Subcutaneous abdominal adipose tissue (tissue), 5 donors: ENCODE data around the gene RTBDN.

ENCODE experiments used
- H3K27ac ChIP-seq: one replicate; pipeline ENCODE4 v1.7.0; 2013; ENCODE audit warnings: low read depth, mild to moderate bottlenecking, inconsistent platforms, low read length, moderate library complexity
- H3K27me3 ChIP-seq, 5 donors: one replicate each; pipeline ENCODE4 v1.7.0; 2013; ENCODE audit warnings: low read length in 5 of 5, inconsistent platforms in 1 of 5; ENCODE audit not compliant: control insufficient read depth in 5 of 5, insufficient read depth in 4 of 5
- H3K36me3 ChIP-seq, 5 donors: one replicate each; pipeline ENCODE4 v1.7.0; 2013; ENCODE audit warnings: low read length in 5 of 5; ENCODE audit not compliant: control insufficient read depth in 5 of 5, insufficient read depth in 5 of 5
- H3K4me1 ChIP-seq, 5 donors: one replicate each; pipeline ENCODE4 v1.7.0; 2013; ENCODE audit warnings: low read length in 5 of 5, mild to moderate bottlenecking in 3 of 5, moderate library complexity in 1 of 5; ENCODE audit not compliant: control insufficient read depth in 5 of 5, insufficient read depth in 5 of 5
- H3K4me3 ChIP-seq, 5 donors: one replicate each; pipeline ENCODE4 v1.7.0; 2013; ENCODE audit warnings: low read length in 5 of 5, low read depth in 1 of 5
- H3K9ac ChIP-seq, 5 donors: one replicate each; pipeline ENCODE4 v1.7.0; 2013; ENCODE audit warnings: low read length in 5 of 5, mild to moderate bottlenecking in 4 of 5, moderate library complexity in 3 of 5
- H3K9me3 ChIP-seq, 5 donors: one replicate each; pipeline ENCODE4 v1.7.0; 2013; ENCODE audit warnings: low read length in 5 of 5; ENCODE audit not compliant: control insufficient read depth in 5 of 5
- donor health status: healthy.
- donor health status: healthy.
- donor health status: healthy.
- donor health status: healthy.
- donor health status: healthy.

Gene RTBDN

DNA sequence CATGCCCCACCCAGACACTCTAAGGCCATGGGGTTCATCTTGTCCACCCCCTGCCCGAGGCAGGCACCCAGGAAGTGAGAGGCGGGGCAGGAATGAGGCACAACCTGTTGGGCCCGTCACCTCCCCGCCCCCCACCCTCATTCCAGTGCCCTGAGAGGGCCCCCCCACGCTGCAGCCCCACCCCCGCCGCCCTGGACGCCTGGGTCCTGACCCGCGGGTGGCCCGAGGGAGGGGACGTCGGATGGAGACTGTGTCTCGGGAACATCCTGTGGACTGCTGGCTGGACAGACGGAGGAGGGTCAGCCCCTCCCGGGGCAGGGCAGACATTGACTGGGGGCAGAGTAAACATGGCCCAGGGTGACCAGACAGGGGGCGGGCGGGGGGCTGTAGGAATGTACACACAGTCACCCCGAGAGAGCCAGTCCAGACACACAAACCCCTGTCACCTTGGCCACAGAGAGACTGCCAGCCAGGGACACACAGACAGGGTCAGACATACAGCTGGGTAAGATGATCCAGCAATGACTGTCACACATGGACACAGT is 50.5 kb downstream of the RTBDN start:
- H3K4me1 ChIP-seq: peaks cover 22 to 84% (median 64%) of the 10 kb centered on the region in 5 donors
- no peaks in the 10 kb centered on the region for H3K36me3 ChIP-seq
- H3K27ac ChIP-seq: peak overlapping the region; percentile 100
- H3K4me3 ChIP-seq: peak overlapping the region in 3 of 5 donors; percentile 32 to 59 (median 54)
- H3K9me3 ChIP-seq: no peaks in the 10 kb centered on the region
- H3K27me3 ChIP-seq: no peaks in the 10 kb centered on the region
- H3K9ac ChIP-seq: peak overlapping the region; percentile 47 to 85 (median 64)

DNA sequence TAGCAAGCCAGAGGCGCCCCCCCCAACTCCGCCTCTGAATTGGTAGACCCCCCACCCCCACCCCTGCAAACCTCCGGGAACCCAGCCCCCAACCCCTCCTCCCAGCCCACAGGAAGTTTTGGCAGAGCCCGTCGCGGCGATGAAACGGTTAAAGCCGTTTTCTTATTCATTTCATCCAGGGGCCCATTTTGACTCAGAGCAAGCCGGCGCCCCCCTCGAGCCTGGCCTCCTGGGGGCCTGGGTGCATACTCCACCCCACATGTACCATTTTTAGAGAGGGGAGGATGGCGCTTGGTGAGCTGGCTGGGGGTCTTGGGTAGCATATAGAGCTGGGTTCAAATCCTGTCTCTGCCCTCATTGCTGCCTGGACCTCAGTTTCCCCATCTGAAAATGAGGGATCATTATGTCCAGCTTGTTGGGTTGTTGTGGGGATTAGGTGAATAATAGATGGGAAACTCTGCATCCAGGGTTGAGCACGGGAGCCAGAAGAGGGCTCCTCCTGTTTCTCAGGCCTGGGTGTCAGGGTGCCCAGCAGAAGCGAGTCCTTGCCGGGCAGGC is 51.0 kb downstream of the RTBDN start:
- Histone ChIP-seq H3K27ac (peak overlapping the region; percentile 100), H3K9ac (peak overlapping the region; percentile 47 to 85 (median 64)), H3K27me3 (no peaks in the 10 kb centered on the region), H3K4me1 (peaks cover 19 to 84% (median 64%) of the 10 kb centered on the region in 5 donors), H3K9me3 (no peaks in the 10 kb centered on the region), H3K36me3 (no peaks in the 10 kb centered on the region), H3K4me3 (peak overlapping the region in 3 of 5 donors; percentile 32 to 70 (median 62))

DNA sequence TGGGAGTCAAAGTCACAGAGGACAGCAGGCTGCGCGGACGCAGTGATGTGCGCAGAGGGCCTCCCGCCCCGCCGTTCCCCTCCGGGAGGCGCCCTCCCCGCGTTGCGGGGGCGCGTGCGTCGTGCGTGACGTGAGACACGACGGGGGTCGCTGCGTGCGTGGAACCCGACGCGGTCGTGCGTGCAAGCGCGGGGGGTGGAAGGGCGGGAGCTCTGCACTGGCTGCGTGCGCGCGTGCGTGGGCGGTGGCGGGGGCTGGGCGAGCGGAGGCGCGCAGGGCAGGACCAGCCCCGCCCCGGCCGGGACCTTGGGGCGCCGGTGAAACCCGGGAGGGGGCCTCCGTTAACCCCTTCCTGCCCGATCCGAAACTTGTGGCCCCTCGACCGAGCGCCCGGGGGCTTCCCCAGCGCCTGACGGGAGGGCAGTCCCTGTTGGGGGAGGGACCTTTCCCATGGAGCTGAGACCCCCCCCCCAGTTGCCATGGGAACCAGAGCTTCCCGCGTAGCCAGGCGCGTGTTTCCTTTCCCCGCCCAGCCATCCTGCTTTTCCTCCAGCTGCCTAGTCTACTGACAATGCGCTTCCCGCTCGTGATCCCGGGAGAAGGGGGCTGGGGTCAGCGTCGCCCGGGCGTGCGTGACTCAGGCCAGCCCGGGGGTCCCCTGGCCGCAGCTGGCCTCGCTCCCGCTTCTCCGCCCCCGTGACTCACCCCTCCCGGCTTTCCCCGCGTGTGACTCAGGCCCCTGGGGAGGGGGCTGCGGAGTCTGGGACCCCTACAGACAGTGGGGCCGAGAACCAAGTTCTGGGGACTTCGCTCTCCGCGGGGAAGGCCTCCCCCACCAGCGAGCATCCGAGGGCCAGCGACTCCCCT is 51.7 kb downstream of the RTBDN start:
- peaks cover 21 to 84% (median 65%) of the 10 kb centered on the region in 5 donors for H3K4me1 ChIP-seq
- peak overlapping the region; percentile 6 to 82 (median 72) for H3K9ac ChIP-seq

DNA sequence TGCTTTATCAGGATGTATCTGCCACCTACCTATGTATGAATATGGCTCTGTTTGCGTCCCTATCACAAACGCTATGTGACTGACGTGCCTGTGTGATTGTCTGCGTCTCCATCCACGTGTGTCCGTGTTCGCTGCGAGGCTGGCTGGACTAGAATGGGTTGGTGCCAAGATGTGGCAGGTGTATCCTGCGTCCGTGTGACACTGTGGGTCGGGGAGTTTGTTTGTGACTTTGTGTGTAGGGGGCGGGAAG is 52.3 kb downstream of the RTBDN start:
- Histone ChIP-seq H3K4me3 (peak overlapping the region; percentile 53 to 88 (median 64)), H3K27me3 (peaks cover 0 to 3% (median 0%) of the 10 kb centered on the region in 5 donors), H3K9me3 (no peaks in the 10 kb centered on the region), H3K4me1 (peaks cover 21 to 84% (median 68%) of the 10 kb centered on the region in 5 donors), H3K27ac (peak overlapping the region; percentile 100), H3K36me3 (no peaks in the 10 kb centered on the region), H3K9ac (peak overlapping the region; percentile 6 to 82 (median 72))

More for the DNA sequence above, 51.7 kb downstream of the RTBDN start:
- peaks cover 0 to 3% (median 0%) of the 10 kb centered on the region in 5 donors for H3K27me3 ChIP-seq
- no peaks in the 10 kb centered on the region for H3K36me3 ChIP-seq
- peak overlapping the region; percentile 53 to 88 (median 64) for H3K4me3 ChIP-seq
- peak overlapping the region; percentile 100 for H3K27ac ChIP-seq
- H3K9me3 ChIP-seq: no peaks in the 10 kb centered on the region

DNA sequence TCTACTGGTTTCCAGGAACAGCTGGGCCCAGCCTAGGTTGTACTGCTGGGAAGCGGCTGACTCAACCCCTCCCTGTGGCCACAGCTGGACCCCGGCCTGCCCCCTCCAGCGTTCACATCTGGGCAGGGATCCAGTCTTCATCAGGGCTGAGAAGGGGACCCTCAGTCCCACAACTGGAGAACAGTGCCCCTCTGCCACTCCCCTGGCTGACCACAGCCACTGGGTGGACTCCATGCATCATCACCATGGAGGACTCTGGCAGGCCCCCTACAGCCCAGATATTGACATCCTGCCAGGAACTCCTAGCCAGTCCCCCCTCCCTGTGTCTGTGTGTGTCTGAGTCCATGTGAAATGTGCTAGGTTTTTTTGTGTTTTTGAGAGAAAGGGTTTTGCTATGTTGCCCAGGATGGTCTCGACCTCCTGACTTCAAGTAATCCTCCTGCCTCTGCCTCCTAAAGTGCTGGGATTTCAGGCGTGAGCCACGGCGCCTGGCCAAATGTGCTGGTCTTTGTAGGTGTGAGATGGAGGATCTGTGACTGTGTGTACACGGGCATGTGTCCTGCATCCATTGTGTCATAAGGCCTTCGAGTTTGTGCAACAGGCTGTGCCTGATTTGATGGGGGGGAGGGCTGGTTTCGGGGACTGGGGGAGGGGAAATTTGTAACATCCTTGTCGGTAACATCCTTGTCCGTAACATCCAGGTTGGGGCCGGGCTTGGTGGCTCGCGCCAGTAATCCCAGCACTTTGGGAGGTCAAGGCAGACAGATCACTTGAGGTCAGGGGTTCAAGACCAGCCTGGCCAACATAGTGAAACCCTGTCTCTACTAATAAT is 55.0 kb downstream of the RTBDN start:
- H3K9me3 ChIP-seq: no peaks in the 10 kb centered on the region
- H3K4me1 ChIP-seq: peaks cover 12 to 70% (median 50%) of the 10 kb centered on the region in 5 donors
- H3K36me3 ChIP-seq: no peaks in the 10 kb centered on the region
- peak overlapping the region in 4 of 5 donors; percentile 81 to 91 (median 82) for H3K9ac ChIP-seq
- peaks cover 0 to 3% (median 0%) of the 10 kb centered on the region in 5 donors for H3K27me3 ChIP-seq
- peak overlapping the region in 3 of 5 donors; percentile 66 to 80 (median 67) for H3K4me3 ChIP-seq
- H3K27ac ChIP-seq: peak overlapping the region; percentile 98

DNA sequence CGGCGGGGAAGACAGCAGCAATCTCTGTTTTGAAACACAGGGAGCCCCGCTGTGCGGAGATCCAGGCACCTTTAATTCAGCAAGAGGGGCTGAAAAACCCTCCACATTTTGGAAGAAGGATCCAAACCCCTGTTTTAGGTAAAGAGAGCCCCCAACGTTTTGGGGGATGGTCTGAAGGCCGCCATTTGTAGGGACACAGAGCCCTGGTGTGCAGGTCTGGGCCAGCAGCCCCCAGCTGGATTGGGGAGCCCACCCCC is 55.5 kb downstream of the RTBDN start:
- peaks cover 9 to 71% (median 46%) of the 10 kb centered on the region in 5 donors for H3K4me1 ChIP-seq
- H3K36me3 ChIP-seq: no peaks in the 10 kb centered on the region
- peak overlapping the region; percentile 66 to 85 (median 70) for H3K4me3 ChIP-seq
- peak overlapping the region; percentile 77 to 91 (median 82) for H3K9ac ChIP-seq
- H3K9me3 ChIP-seq: no peaks in the 10 kb centered on the region
- H3K27me3 ChIP-seq: peaks cover 0 to 3% (median 0%) of the 10 kb centered on the region in 5 donors
- H3K27ac ChIP-seq: peak overlapping the region; percentile 98

DNA sequence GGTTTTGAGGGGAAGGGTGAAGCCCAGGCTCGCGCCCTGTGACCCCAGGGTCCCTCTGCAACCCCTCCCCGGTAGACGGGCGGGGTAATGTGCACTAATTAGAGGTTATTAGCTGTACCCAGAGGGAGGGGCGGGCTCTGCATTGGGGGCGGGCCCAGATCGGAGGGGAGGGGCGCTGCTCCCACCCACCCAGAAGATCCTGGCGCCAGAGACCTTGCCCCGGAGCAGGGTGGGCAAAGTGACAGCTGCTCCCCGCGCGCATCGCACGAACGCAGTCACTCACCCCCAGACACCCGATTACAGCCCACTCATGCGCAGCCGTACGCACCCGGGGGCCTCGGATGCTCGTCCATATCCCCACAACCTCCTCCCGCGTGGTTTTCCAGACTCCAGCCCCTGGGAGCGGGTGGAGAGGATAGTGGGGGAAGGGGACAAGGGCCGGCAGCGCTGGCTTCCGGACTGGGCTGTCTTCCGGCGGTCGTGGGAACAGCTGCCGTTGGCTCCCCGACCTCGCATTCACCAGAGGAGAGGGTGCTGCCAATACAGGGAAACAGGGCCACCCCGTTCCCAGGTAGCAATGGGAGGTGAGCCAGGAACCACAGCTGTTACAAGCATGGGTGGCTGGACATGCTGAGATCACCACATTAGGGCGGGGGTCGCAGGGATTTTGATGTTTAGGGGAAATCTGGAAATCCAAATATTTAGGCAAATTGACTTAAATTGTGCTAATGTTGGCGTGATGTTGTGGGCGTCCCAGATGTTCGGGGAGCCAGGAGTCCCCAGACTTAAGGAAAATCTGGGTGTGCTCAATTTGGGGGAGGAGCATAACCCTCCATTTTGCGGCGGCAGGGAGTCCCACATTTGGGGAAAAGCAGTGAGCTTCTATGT is 56.1 kb downstream of the RTBDN start:
- Histone ChIP-seq H3K4me1 (peaks cover 7 to 71% (median 44%) of the 10 kb centered on the region in 5 donors), H3K27ac (peak overlapping the region; percentile 98), H3K27me3 (peaks cover 0 to 3% (median 0%) of the 10 kb centered on the region in 5 donors), H3K9me3 (no peaks in the 10 kb centered on the region), H3K4me3 (peak overlapping the region; percentile 66 to 85 (median 70)), H3K9ac (peak overlapping the region; percentile 77 to 91 (median 82)), H3K36me3 (no peaks in the 10 kb centered on the region)

DNA sequence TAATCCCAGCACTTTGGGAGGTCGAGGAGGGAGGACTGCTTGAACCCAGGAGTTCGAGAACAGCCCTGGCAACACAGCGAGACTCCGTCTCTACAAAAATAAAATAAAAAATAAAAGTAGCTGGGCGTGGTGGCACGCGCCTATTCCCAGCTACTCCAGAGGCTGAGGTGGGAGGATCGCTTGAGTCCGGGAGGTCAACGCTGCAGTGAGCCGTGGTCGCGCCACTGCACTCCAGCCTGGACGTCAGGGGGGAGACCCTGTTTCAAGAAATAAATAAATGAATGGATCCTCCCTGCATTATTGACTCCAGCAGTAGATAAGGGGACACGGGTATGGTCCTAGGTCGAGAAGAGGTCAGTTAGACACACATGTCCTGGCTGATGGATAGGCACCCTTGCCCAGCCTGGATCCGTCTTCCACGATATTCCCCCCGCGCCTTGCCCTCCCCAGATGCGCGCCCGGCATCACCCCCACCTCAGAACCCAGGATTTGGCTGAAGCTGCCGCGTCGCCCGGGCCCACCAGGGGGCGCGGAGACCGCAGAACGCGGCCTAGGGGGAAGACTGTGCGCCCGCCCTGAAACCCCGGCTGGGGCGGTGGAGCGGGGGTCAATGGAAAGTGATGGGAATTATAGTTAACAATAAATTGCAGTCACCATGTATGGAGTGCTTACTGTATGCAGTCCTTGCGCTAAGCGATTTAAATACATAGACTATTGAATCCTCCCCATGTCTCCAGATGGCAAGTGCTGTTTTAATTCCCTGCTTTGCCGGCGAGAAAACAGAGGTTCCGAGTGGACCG is 57.0 kb downstream of the RTBDN start:
- Histone ChIP-seq H3K27me3 (peaks cover 0 to 3% (median 0%) of the 10 kb centered on the region in 5 donors), H3K9ac (peak overlapping the region in 4 of 5 donors; percentile 81 to 91 (median 82)), H3K4me1 (peaks cover 7 to 72% (median 52%) of the 10 kb centered on the region in 5 donors), H3K4me3 (peak overlapping the region; percentile 66 to 81 (median 70)), H3K9me3 (no peaks in the 10 kb centered on the region), H3K36me3 (no peaks in the 10 kb centered on the region), H3K27ac (peak overlapping the region; percentile 98)
